C4-2B (cell line): Measurements from ENCODE around the gene RNLS.
A peak's percentile ranks its signal among the peaks of the same experiment; 100 is the strongest.

Experiments used
- H3K27ac ChIP-seq: fragments of 450-650 bp; 2 replicates; pipeline ENCODE4 v1.5.1; 2017
- ZFX ChIP-seq: fragments of 450-650 bp; IDR thresholded peaks from 2 replicates; pipeline ENCODE4 v1.6.1; 2017
- TF ChIP-seq, protein P1 (sequence below): fragments of 450-650 bp; conservative IDR thresholded peaks from 2 replicates; pipeline ENCODE4 v1.5.1; 2017; ENCODE audit warnings: mild to moderate bottlenecking

The RNLS gene

DNA sequence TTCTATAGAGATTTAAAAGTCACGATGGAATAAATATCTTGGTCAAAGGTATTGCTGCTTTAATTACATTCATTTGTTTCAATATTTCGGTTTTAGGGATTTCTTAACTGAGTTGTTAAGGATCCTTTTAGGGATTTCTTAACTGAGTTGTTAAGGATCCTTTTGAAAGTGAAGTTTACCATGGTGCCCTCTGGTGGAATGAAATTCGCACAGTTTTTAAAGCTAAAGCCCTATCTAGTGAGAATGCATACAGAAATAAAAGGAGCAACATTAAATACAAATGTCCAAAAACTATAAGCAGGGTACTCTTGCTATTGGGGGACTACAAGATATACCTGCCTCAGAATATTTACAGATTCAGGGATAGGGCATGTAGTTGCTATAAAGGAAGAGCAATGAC is 193.7 kb downstream of the RNLS start:
- TF ChIP-seq, protein P1, sequence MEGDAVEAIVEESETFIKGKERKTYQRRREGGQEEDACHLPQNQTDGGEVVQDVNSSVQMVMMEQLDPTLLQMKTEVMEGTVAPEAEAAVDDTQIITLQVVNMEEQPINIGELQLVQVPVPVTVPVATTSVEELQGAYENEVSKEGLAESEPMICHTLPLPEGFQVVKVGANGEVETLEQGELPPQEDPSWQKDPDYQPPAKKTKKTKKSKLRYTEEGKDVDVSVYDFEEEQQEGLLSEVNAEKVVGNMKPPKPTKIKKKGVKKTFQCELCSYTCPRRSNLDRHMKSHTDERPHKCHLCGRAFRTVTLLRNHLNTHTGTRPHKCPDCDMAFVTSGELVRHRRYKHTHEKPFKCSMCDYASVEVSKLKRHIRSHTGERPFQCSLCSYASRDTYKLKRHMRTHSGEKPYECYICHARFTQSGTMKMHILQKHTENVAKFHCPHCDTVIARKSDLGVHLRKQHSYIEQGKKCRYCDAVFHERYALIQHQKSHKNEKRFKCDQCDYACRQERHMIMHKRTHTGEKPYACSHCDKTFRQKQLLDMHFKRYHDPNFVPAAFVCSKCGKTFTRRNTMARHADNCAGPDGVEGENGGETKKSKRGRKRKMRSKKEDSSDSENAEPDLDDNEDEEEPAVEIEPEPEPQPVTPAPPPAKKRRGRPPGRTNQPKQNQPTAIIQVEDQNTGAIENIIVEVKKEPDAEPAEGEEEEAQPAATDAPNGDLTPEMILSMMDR = peak; percentile 63
- TF ChIP-seq ZFX = no peak
- no peak overlapping the region for H3K27ac ChIP-seq

DNA sequence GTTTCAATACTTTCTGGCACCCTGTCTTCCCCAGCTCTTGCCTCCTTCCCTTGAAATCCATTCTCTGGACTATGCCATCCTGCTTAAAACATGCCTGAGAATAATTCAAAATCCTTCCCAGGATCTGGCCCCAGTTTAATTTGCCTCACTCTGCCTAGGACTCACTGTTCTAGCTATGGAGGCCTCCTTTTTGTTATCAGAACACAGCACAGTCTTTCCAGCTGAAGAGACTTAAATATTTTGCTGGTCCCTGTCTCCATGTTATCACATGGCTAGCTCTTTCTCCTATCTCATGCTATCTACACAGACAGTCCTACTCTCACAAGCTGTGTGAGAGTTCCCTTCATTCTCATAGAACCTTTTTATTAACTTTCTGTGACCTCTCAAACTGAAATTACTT is 194.8 kb downstream of the RNLS start:
- H3K27ac ChIP-seq = no peak overlapping the region
- no peak for TF ChIP-seq ZFX
- TF ChIP-seq, protein P1 = no peak

DNA sequence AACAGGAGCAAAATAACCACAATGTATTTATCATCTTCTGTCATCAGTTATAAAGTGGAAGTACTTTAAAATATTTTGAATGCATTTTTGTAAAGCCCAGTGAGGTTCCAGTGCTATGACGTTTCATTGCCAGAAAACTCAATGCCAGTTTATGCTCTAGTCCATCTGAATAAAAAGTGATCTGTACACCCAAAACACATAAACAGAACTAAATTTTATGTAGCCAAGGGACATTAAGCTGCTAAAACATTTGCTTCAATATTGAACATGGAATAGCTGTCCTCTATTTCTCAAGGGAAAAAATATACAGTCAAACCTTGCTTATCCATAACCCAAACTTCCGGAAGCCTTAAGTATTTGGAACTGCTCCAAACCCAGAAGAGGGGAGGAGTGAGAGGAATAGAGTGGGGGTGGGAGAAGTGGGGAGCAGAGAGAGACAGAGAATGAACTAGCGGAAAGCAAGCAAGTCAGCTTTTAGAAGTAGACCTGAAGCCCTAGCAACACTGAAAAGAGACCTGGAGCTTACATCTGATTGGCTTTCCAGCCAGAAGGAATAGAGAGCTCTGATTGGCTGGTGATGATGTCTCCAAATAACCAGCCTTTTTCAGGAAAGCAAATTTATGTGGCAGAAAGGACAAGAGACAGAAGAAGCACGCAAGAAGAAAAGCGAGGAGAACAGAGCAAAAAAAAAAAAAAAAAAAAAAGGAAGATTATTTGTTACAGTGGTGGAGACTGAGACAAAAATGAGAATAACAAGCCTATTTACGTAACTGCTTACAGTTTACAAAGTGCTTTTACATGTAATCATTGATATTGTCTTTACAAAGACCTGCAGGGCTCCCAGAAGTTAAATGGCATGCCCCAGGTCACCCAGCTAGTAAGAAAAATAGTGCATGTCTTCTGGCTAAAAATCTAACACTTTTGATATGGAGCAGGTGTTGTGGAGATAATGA is 196.0 kb downstream of the RNLS start:
- TF ChIP-seq, protein P1 = no peak
- TF ChIP-seq ZFX = no peak
- H3K27ac ChIP-seq = no peak overlapping the region

DNA sequence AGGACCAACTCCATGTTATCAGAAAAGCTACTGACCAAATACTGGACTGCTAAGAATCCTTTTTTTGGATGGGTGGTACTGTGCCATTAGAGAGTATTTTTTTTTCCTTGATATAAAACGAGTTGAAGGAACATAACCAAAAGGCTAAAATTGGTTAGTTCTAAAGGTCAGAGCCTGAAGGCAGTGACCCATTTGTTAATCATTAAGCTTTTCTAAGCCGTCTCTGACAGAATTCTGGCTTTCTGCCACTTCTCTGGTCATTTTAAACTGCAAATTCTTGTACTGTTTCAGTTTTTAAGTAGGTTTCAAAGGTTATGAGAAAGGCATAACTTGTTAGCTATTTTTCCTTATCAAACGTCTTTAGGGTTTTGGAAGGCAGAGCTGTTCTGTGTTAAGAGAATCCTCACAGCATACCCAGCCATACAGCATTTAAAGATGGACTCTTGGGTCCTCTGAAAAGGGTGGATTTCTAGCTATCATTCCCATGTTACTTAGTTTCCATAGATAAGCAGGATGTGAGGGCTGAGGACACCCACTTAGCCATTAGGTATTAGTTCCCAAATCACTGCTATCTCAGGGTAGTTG is 196.8 kb downstream of the RNLS start:
- TF ChIP-seq ZFX = no peak
- TF ChIP-seq, protein P1 = no peak
- H3K27ac ChIP-seq = no peak overlapping the region

DNA sequence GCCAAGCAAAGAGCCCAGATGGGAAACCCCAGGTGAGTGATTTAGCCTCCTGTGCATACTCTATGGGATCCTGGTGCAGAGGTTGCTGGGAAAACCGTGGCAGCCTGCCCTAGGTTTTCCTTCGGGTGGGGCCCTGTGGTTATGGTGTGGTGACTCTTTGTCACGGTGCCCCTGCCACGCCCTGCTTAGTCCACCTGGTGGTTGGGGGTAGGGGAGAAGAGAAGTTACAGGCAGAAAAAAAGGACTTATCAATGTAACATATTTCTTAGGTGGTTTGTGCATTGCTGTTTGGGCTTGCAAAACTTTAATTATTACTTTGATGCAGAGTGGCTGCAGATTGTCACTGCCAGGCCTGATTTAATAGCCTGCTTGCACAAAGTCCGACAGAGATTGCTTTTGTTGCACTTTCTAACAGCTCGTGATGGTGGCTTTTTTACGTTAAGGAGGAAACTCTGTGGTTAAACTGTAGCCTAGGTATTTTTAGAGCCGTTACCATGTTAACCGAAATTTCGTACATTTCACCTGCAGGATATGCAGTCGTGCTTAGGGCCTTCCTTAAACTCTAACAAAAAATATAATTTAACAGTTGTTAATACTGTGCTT is 197.4 kb downstream of the RNLS start:
- H3K27ac ChIP-seq = no peak overlapping the region
- no peak for TF ChIP-seq ZFX
- TF ChIP-seq, protein P1 = no peak

DNA sequence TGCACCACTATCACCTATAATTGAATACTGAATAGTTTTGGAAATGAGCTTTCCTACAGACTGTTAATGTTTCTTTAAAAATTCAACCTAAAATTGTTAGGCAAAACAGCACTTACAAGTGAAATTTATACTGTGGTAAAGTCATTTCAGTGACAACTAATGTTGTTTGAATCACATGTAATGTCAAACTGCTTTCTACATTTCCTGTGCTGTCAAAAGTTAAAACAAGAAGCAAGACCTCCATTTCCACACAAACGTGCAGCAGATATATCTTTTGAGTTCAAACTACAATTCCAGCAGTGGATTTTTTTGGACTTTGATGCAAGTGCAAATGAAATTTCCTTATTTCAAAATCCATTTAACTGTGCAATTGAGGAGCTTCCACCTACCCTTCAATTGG is 199.8 kb downstream of the RNLS start:
- H3K27ac ChIP-seq = no peak overlapping the region
- no peak for TF ChIP-seq ZFX
- TF ChIP-seq, protein P1 = no peak

DNA sequence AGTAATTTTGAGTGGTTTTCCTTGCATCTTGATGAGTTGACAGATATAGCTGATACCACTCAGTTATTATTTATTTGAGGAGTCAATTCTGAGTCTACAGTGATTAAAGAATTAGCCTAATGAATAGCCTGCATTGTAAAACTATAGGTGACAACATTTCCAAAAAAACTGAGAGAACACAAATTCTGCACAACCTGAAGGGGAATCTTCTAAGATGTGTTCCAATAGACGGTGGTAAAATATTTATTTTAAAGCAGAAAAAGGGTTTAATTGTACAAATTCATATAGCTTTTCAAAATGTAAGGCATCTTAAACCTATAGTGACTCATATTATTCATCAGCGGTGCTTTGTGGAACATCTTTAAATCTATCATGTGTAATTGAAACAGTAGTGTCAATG is 200.4 kb downstream of the RNLS start:
- TF ChIP-seq ZFX = no peak
- H3K27ac ChIP-seq = no peak overlapping the region
